Measurements from ENCODE around the gene KCND3.

DNA sequence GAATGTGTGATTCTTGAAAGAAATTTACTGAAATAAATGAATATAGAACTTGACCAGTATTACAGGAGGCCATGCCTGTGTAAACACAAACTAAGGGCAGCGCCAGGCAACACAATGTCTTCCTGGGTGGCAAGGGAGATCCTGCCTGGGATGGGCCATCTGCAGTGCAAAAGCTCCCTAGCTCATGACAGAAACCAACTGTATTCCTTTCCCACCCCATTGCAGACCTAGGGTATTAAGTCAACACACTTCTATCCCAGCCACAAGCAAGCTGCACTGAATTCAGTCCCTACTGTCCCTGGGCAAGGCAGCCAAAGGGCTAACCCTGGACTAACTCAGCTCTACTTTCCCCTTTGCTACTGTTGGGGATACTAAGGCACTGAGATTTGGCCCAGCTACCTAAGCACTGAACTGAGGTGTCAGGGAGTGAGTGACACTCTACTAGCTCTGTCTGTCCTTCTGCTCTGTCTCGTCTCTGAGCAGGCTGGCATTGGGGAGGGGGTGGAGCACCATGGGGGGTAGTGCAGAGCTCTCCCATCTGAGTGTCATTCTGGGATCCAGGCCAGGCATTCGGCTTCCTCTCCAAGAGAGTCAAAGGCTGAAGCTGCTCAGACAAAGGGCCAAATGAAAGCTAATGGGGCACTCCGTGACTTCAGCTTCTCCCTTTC lies 252.8 kb downstream of the KCND3 start:
- no peak for TF ChIP-seq CTCF (IDR thresholded peaks at IDR 0.05; ENCODE audit: insufficient read depth, low read depth, low read length)
- TF ChIP-seq EZH2 (IDR thresholded peaks at IDR 0.05; ENCODE audit: insufficient read depth, low read length): no peak

Data from astrocyte (in vitro differentiated cells and primary cell).